ENCODE data around the gene CA10.

- TF ChIP-seq CTCF (optimal IDR thresholded peaks at IDR 0.05 in 1 of 3, IDR thresholded peaks at IDR 0.05 in 1 of 3, conservative IDR thresholded peaks at IDR 0.05 in 1 of 3; ENCODE audit: extremely low read depth in 1 of 3, insufficient read depth in 2 of 3, low read length in 3 of 3) = no peak
- TF ChIP-seq EZH2 (IDR thresholded peaks at IDR 0.05; ENCODE audit: low read length) = no peak
Measured at GRCh38 chr17:51961689-51962088, 196.8 kb downstream of the CA10 start.

All from keratinocyte (primary cell).